ENCODE results near the gene ZNF747.

Gene ZNF747

DNA sequence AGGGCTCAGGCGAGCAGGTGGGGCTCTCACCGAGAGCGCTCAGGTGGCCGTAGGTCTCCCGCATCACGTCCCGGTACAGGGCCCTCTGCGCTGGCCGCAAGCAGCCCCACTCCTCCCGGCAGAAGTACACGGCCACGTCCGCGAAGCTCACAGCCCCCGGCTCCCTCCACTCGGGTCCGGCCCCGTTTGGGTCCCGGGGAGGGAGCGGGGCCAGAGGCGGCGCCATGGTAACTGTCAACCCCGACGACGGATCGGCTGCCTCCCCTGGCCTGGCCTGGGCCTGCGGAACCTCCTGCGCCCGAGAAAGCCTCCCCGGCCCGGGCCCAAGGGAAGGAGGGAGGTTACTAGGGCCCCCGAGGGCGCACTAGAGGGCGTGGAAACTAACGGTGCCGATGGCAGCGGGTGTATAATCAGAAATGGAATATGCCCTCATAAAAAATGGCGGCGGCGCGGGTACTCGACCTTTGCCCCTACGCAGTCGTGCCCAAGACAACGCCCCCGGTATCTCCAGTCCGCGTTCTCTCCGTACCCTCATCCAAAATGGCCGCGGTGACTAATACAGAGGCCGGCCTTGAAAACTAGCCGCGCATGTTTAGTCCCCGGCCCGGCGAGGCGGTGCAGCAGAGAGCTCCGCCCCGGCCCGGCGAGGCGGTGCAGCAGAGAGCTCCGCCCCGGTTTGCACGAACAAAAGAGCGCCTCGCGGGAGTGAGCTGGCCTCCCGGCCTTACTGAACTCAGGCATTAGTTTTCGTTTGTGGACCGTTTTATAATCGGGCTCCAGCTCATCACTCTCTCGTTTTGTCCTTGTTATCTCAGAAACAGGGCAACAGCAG, 23.5 kb upstream of the ZNF747 start, which contains the start of gene ZNF764:
ZNF764 (minus strand) TSS at position 418 of the 832 bp plus-strand sequence; CDS start at position 226, 192 bp downstream.
- peak; percentile 99 for ATAC-seq

DNA sequence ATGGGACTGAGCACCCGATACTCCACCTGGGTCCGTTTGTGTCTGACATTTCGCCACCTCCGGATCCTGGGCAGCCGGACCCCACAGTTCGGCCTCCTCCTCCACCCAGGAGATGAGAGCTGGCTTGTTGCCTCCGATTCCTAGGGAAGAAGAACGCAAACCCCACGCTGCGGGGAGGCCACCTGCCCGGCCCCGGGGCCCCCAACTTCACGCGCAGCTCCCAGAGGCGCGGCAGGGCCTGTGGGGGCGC, 23.0 kb upstream of the ZNF747 start:
- ATAC-seq, result peak; percentile 18
- no peak for TF ChIP-seq ARNTL (CRISPR knock-in tag; IDR thresholded peaks at IDR 0.05; ENCODE audit: borderline replicate concordance, low read depth)
- TF ChIP-seq TCF4 (CRISPR knock-in tag; IDR thresholded peaks at IDR 0.05; ENCODE audit: borderline replicate concordance), result no peak
- no peak for TF ChIP-seq PPARA (CRISPR knock-in tag; IDR thresholded peaks at IDR 0.05; ENCODE audit: borderline replicate concordance)
- no peak for TF ChIP-seq OSR1 (CRISPR knock-in tag; IDR thresholded peaks at IDR 0.05)
- no peak for TF ChIP-seq ZNF8 (CRISPR knock-in tag; IDR thresholded peaks at IDR 0.05)
- TF ChIP-seq, protein P1, sequence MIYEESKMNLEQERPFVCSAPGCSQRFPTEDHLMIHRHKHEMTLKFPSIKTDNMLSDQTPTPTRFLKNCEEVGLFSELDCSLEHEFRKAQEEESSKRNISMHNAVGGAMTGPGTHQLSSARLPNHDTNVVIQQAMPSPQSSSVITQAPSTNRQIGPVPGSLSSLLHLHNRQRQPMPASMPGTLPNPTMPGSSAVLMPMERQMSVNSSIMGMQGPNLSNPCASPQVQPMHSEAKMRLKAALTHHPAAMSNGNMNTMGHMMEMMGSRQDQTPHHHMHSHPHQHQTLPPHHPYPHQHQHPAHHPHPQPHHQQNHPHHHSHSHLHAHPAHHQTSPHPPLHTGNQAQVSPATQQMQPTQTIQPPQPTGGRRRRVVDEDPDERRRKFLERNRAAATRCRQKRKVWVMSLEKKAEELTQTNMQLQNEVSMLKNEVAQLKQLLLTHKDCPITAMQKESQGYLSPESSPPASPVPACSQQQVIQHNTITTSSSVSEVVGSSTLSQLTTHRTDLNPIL (CRISPR knock-in tag; IDR thresholded peaks at IDR 0.05; ENCODE audit: low read depth), result no peak
- no peak for TF ChIP-seq TOX (CRISPR knock-in tag; IDR thresholded peaks at IDR 0.05; ENCODE audit: borderline replicate concordance)
- TF ChIP-seq, protein P2, sequence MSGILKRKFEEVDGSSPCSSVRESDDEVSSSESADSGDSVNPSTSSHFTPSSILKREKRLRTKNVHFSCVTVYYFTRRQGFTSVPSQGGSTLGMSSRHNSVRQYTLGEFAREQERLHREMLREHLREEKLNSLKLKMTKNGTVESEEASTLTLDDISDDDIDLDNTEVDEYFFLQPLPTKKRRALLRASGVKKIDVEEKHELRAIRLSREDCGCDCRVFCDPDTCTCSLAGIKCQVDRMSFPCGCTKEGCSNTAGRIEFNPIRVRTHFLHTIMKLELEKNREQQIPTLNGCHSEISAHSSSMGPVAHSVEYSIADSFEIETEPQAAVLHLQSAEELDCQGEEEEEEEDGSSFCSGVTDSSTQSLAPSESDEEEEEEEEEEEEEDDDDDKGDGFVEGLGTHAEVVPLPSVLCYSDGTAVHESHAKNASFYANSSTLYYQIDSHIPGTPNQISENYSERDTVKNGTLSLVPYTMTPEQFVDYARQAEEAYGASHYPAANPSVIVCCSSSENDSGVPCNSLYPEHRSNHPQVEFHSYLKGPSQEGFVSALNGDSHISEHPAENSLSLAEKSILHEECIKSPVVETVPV (CRISPR knock-in tag; IDR thresholded peaks at IDR 0.05), result no peak
- TF ChIP-seq, protein P3, sequence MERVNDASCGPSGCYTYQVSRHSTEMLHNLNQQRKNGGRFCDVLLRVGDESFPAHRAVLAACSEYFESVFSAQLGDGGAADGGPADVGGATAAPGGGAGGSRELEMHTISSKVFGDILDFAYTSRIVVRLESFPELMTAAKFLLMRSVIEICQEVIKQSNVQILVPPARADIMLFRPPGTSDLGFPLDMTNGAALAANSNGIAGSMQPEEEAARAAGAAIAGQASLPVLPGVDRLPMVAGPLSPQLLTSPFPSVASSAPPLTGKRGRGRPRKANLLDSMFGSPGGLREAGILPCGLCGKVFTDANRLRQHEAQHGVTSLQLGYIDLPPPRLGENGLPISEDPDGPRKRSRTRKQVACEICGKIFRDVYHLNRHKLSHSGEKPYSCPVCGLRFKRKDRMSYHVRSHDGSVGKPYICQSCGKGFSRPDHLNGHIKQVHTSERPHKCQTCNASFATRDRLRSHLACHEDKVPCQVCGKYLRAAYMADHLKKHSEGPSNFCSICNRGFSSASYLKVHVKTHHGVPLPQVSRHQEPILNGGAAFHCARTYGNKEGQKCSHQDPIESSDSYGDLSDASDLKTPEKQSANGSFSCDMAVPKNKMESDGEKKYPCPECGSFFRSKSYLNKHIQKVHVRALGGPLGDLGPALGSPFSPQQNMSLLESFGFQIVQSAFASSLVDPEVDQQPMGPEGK (CRISPR knock-in tag; IDR thresholded peaks at IDR 0.05; ENCODE audit: borderline replicate concordance), result no peak
- no peak for TF ChIP-seq ZFP30 (CRISPR knock-in tag; IDR thresholded peaks at IDR 0.05)

More for the DNA sequence above, 23.5 kb upstream of the ZNF747 start, which contains the start of gene ZNF764:
- TF ChIP-seq, protein P3 (CRISPR knock-in tag; IDR thresholded peaks at IDR 0.05; ENCODE audit: borderline replicate concordance), result no peak
- TF ChIP-seq, protein P4, sequence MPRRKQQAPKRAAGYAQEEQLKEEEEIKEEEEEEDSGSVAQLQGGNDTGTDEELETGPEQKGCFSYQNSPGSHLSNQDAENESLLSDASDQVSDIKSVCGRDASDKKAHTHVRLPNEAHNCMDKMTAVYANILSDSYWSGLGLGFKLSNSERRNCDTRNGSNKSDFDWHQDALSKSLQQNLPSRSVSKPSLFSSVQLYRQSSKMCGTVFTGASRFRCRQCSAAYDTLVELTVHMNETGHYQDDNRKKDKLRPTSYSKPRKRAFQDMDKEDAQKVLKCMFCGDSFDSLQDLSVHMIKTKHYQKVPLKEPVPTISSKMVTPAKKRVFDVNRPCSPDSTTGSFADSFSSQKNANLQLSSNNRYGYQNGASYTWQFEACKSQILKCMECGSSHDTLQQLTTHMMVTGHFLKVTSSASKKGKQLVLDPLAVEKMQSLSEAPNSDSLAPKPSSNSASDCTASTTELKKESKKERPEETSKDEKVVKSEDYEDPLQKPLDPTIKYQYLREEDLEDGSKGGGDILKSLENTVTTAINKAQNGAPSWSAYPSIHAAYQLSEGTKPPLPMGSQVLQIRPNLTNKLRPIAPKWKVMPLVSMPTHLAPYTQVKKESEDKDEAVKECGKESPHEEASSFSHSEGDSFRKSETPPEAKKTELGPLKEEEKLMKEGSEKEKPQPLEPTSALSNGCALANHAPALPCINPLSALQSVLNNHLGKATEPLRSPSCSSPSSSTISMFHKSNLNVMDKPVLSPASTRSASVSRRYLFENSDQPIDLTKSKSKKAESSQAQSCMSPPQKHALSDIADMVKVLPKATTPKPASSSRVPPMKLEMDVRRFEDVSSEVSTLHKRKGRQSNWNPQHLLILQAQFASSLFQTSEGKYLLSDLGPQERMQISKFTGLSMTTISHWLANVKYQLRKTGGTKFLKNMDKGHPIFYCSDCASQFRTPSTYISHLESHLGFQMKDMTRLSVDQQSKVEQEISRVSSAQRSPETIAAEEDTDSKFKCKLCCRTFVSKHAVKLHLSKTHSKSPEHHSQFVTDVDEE (CRISPR knock-in tag; IDR thresholded peaks at IDR 0.05), result 0 out of 2 replicates have a peak, but pooled peaks have one; percentile 21

DNA sequence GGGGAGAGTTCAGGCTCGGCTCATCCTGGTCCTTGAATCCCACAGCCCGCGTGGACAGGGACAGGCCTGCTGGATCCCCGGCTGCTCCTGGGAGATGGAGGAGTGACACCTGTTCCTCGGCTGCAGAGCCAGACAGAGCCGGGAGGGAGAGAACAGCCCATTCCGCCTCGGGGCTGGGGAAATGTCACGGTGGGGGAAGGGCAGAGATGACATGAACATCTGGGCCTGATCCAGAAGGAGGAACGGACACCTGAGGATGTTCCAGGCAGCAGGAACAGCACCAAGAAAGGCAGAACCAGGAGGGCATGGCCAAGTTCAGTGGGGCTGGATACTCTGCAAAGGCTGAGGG, 21.4 kb upstream of the ZNF747 start:
- no peak for ATAC-seq
- no peak for TF ChIP-seq ARNTL (CRISPR knock-in tag; IDR thresholded peaks at IDR 0.05; ENCODE audit: borderline replicate concordance, low read depth)
- no peak for TF ChIP-seq ESRRG (CRISPR knock-in tag; IDR thresholded peaks at IDR 0.05)
- TF ChIP-seq SNAI2 (CRISPR knock-in tag; IDR thresholded peaks at IDR 0.05), result no peak
- no peak for TF ChIP-seq ISL1 (CRISPR knock-in tag; IDR thresholded peaks at IDR 0.05)
- TF ChIP-seq ZC3H10 (CRISPR knock-in tag; IDR thresholded peaks at IDR 0.05), result no peak
- no peak for TF ChIP-seq ZFP30 (CRISPR knock-in tag; IDR thresholded peaks at IDR 0.05)
- TF ChIP-seq, protein P3 (CRISPR knock-in tag; IDR thresholded peaks at IDR 0.05; ENCODE audit: borderline replicate concordance), result no peak
- TF ChIP-seq ZNF70 (CRISPR knock-in tag; IDR thresholded peaks at IDR 0.05), result no peak
- TF ChIP-seq ZFP3 (CRISPR knock-in tag; IDR thresholded peaks at IDR 0.05), result no peak
- TF ChIP-seq CSDC2 (CRISPR knock-in tag; IDR thresholded peaks at IDR 0.05), result no peak
- TF ChIP-seq, protein P4 (CRISPR knock-in tag; IDR thresholded peaks at IDR 0.05), result no peak
- TF ChIP-seq, protein P1 (CRISPR knock-in tag; IDR thresholded peaks at IDR 0.05; ENCODE audit: low read depth), result no peak
- TF ChIP-seq BACH2 (CRISPR knock-in tag; IDR thresholded peaks at IDR 0.05; ENCODE audit: borderline replicate concordance), result no peak

Measured in SK-N-SH treated with all-trans-retinoic acid at 6 μM for 48 hours (cell line).